ENCODE measurements around the gene TK2.
A peak's percentile ranks its signal among the peaks of the same experiment; 100 is the strongest.
"Not testable (repeated sequence)": the region's sequence is repeated elsewhere in the genome, so short reads cannot be mapped to it uniquely, and the experiment has no call there.

TK2 gene
- total RNA-seq: 20.1 to 23.2 reads per million in 2 donors

DNA sequence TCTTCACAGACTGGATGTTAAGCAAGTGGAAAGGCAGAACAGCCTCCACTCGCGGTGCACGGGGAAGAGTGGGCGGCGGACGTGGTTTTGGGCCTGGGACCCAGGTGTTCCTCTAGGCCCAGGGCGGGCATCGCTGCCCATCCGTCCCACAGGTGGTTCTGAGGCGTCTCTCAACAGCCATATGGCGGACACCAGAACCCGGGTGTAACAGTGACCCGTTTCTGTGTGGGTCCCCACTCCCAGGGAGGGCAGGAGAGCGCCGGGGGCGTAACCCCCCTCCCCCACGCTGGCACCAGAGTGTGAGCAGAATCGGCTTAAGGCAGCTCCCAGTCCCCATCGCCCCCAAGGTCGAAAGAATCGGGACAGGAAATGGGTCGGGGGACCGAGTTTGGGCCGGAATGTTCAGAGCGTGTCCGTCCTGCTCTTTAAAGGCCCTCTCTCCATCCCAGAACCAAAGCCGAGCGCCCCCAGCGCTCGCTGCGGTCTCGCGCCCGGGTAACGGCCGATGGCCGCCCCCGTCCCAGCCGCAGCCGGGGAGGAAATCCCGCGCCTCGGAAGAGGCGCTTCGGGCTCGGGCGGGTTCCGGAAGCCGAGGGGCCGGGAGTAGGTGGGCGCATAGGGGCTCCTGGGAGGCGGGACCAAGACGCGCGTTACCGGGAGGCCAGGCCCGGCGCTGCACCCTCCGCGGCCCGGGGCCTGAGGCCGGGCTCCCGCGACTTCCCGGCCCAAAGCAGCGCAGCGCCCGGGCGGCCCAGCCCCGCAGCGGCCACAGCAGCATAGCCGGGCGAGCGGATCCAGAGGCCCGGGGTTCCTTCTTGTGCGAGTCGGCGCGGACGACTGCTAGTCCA is at the start of gene TK2:
Gene TK2 (minus strand): TSS at position 839 of the 848 bp plus-strand sequence. CDS start 61 bp downstream, at position 778.
- DNase-seq: peak; percentile 41

DNA sequence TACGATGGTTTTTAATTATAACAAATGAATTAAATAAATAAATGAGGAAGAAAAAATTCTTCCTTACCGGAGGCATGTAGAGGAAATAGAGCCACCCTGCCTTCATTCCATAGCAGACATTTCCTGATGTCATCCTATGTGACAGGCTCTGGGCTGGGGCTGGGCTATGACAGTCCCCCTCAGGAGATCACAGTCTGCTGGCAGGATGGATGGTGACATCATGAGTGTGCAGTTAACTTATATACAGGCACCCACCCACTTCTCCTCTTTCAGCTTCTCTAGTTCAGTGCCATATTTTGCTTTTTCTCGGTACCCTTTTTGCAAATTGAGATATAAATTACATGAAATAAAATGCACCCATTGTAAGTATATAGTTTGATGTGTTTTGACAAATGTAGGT is 48.2 kb upstream of the TK2 start:
- no peak for DNase-seq

DNA sequence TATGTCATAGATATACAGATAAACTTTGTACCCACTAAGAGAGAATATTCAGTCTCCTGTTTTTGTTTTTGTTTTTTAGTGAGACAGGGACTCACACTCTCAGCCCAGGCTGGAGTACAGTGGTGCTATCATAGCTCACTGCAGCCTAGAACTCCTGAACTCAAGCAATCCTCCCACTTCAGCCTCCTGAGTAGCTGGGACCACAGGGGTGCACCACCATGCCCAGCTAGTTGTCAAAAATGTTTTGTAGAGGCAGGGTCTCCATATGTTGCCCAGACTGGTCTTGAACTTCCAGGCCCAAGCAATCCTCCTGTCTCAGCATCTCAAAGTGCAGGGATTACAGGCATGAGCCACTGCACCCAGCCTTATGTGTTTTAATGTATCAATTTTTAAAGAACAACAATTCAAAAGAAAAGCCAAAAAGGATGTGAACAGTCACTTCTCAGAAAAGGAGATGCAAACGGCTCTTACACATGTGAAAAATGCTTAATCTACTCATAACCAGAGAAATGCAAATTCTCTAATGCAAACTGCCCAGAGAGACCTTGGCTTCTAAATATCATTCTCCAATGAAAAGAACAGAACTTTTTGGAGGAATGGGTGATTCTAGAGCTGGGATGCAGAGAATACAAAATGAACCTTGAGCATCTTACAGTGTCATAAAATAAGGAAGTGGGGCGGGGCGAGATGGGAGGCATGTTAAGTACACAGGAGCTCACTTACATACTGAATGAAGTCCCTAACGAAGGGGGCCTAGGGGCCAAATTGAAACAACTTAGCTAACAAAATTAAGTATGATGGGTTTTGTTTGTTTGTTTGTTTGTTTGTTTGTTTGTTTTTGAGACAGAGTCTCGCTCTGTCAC is 47.3 kb upstream of the TK2 start:
- no peak for DNase-seq

DNA sequence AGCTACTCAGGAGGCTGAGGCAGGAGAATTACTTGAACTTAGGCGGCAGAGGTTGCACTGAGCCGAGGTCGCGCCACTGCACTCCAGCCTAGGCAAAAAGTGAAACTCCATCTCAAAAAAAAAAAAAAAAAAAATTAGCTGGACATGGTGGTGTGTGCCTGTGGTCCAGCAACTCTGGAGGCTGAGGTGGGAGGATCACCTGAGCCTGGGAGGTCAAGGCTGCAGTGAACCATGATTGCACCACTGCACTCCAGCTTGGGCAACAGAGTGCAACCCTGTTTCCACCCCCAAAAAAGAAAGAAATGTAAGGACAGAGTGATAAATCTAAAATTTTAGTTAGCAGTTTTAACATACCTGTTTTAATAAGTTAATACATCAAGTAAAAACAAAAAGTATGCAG is 46.6 kb upstream of the TK2 start:
- not testable (repeated sequence) for DNase-seq

DNA sequence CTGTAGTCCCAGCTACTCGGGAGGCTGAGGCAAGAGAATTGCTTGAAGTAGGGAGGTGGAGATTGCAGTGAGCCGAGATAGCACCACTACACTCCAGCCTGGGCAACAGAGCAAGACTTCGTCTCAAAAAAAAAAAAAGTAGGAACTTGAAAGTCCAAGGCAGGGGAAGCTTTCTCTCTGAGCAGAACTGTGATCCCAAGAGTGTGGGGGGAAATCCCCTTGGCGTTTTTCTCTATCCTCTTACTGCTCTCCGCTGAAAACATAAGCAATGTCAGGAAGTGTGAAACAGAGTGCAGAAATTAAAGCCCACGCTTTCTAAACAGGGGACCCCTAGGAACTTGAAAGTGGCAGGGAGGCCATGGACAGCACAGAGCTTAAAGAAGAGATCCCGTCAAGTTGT is 44.8 kb upstream of the TK2 start:
- DNase-seq: no peak

DNA sequence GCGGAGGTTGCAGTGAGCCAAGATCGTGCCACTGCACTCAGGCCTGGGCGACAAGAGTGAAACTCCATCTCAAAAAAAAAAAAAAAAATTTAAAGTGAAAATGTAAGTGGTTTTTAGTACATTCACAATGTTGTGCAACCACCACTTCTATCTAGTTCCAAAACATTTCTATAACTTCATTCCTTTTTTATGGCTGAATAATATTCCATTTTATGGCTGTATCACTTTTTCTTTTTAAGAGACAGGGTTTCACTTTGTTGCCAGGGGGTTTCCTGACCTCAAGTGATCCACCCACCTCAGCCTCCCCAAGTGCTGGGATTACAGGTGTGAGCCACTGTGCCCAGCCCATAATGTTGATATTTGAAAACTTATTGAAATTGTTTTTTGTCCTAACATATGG is 42.9 kb upstream of the TK2 start:
- no peak for DNase-seq

DNA sequence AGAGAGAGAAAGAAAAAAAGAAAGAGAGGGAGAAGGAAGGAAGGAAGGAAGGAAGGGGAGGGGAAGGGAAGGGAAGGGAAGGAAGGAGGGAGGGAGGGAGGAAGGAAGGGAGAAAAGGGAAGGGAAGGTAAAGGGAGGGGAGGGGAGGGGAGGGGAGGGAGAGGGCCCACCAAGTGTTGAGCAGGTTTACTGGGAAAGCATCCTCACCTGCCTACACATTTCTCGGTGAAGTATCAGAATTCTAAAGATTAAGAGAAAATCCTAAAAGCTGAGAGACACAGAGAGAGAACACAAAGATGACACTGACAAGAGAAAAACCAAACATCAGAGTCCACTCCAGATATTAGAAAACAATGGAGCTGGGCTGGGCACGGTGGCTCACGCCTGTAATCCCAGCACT is 42.3 kb upstream of the TK2 start:
- no peak for DNase-seq

DNA sequence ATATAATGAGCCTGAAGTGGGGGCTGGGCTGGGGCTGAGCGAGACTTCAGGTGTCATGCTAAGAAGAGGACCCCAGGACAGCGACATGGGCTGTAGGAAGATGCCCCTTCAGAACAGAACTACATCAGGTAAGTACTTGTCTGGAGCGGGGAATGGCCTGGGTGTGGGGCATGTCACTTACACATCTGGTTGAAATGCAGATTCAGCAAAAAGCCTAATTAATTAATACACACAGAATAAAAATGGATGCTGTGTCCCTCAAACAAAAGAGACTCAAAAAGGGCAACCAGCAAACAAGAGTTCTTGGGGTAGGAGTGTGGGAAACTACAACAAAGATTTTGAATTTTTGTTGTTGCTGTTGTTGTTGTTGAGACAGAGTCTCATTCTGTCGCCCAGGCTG is 41.1 kb upstream of the TK2 start:
- DNase-seq: no peak

DNA sequence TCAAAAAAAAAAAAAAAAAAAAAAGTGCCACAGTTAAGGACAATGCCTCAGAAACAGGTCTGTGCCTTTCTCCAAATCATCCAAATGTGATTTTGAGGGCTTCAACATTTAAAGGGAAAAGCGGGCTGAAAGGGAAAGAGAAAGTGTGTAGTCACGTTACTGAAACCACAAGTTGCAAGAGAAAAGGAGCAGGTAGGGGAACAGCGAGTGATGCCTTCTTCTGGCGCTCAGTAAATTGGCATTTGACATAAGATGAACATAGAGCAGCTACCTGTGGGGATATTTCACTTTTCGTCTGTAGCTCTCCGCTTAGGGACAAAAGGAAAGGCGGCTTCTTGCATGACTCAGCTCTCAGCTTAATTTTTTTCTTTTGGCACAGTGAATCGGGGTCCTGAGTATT is 40.4 kb upstream of the TK2 start:
- DNase-seq: no peak

DNA sequence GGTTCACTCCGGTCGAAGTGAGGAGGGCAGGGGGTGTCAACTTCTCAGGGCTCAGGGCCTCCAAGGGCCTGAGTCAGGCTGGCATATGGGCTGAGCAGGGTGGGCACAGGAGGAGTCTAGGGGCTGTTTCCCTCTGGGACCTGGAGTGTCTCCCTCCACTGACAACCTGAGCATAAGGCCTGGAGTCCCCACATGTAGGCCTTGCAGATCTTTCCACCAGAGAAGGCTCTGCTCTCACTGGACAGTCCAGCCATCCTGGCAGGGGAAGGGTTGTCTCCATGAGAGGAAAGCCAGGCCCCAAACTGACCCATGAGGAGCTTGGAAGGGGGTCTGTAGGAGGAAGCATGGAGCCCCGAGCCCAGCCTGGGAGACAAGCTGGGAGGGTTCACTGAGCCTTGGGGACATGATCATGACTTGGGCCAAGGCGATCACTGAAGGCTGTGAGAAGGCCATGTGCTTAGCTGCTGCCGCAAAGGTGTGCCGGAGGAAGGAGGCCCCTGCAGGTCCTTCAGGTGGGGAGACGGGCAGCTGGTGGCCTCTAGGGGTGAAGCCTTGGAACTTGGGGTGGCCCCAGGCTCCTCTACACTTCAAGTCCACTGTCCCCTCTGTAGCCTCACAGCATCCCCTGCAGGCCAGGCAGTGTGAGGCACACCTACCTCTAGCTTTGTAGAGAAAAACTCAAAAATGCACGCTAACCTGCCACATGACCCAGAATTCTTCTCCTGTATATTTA is 39.2 kb upstream of the TK2 start:
- no peak for DNase-seq

DNA sequence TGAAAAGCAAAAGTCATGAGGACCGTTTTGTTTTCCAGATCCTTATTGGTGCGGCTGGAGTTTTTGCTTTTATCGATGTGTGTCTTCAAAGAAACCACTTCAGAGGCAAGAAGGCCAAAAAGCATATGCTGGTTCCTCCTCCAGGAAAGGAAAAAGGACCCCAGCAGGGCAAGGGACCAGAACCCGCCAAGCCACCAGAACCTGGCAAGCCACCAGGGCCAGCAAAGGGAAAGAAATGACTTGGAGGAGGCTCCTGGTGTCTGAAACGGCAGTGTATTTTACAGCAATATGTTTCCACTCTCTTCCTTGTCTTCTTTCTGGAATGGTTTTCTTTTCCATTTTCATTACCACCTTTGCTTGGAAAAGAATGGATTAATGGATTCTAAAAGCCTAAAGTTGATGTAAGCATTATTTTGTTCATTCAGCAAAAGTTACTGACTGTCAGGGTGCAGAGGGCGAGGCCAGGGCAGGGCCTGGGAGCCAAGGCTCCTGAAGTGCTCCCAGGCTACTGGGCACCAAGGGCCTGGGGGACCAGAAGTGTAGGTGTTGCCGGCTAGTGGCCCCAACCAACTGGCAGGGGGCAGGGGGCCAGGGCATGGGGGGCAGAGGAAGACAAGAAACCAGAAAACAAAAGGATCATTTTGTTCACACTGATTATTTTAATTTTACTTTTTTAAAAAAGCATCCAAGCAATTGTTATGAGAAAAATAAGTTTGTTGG is 38.1 kb upstream of the TK2 start:
- DNase-seq: no peak

DNA sequence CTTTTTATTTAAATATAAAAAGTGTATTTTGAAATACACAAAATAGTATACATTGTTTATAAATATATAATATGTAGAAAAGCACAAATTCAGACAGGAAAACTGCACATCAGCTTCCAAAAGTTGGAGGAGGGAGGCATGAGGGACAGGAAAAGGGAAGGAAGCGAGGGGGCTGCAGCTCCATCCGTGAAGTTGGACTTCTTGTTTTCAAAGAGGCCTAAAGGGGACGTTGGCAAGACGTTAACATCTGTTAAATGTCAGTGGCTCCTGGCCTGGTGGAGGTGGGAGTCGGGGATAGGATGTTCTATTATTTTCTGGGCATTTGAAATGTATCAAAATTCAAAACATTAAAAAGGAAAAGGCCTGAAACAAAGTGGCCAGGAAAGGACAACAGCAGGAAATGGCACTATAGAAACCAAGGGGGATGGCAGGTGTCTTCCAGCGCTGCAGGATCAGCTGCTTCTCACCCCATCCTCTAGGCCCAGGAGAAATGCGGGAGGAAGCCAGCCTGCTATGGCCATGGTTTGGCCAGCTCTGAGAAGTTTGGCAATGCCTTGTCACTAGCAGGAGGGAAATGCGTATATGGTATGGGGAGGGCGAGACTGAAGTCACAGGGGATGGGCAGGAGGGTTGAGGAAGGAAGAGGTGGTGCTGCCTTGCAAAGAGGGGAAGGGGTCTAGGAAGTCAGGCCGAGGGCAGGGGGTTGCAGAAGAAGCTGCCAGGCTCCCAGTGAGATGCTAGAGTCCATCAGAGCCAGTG is 35.7 kb upstream of the TK2 start:
- no peak for DNase-seq

DNA sequence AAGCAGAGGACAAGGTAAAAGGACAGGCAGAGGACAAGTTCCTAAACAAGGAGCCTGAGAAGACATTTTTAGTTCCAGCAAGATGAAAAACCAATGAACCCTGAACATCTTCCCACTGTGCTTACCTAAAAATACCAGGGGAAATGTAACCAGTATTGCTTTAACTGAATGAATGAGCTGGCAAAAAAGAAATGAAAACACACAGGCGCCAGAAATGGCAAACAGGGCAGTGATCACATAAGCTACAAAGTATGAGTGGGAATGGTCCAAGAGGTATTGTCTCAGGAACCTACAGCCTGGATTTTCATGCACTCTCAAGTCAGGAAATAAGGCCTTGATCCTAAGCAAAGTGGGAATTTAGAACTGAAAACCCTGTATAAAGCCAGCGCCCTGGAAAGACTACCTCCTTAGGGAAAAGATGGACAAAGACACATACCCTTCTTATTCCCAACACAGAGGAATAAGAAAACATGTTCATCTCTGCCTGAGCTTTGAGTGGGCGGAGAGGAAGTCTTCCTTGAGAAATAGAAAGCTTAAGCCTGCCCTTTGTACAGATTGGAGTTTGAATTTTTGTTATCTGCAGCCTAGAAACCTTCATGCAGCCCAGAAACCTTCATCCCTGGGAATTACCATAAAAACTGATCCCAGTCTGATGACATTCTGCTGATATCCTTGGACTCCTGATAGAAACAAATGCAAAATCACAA is 31.5 kb upstream of the TK2 start:
- no peak for DNase-seq

DNA sequence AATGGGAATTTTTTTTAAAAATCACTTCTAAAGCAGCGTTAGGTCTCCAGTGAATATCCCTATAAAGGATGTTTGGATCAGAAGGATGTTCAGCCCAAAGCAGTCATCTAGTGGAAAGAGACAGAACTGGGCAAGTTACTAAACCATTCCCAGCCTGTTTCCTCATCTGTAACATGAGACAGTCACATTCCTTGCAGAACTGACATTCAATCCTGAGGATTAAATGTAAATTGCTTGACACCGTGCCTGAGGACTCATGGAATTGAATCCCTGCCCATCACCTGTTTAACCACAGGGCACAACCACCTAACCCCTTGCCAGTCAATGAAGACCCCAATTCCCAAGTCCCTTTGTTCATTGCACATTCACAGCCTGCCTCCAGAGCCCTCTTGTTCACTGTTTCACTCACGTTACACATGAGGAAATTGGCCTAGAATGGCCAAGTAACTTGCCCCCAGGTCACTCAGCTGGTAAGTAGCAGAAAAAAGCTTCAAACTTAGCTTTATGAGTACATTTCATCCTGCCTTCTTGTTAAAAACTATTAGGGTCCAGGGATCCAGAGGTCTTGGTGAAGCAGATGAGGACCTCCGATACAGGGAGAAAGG is 30.8 kb upstream of the TK2 start:
- DNase-seq: no peak

DNA sequence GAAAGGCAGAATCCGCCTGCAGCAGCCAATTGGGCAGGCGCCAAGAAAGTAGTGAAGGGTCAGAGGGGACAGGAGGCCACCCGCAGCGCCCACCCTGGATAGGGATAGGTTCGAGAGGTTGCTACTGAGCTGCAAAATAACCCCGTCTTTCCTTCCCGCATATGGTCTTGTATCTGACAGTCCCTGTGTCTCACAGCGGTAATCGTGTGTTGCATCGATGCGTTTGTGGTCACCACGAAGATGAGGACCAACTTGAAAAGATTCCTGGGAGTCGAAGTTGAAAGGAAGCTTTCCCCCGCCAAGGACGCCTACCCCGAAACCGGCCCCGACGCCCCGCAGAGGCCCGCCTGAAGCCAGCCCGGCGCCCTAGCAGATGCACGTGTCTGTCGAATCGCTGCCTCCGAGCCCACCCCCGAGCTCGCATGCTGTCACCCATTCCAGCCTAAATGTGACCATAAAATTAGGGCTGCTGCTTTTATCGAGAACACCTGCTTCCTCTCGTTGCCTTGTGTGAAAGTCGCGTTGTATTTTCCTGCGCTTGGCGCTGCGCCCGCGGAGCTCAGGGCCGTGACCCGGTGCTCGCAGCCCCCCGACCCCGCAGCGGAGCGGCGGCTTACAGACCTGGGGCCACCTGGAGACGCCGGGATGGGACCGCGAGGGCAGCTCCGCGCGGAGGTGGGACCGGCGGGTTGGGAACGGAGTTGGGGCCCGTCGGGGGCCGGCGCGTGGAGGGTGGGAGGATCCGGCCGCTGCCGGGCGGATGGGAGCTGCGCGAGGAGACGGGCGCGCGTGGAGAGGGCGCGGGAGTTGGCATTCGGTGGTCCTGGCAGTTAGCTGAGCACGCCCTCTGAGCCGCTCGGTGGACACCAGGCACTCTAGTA is 29.0 kb upstream of the TK2 start, which contains the start of gene CMTM2:
Gene CMTM2 (plus strand): TSS at position 813 of the 881 bp plus-strand sequence. CDS start 145 bp downstream, outside the sequence.
- DNase-seq: no peak

DNA sequence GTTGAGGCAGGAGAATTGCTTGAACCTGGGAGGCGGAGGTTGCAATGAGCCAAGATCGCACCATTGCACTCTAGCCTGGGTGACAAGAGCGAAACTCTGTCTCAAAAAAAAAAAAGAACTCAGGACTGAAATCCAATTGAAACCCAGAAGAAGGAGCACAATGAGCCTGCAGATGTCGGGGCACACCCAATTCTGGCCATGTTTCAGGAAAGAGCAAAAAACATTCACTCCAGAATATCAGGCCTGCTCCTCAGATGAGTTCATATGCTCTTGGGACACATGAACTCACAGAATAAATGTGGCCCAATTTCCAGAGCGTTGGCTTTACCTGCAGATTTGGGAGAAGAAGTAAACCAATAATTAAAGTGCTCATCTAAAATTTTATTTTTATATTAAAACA is 26.4 kb upstream of the TK2 start:
- no peak for DNase-seq

DNA sequence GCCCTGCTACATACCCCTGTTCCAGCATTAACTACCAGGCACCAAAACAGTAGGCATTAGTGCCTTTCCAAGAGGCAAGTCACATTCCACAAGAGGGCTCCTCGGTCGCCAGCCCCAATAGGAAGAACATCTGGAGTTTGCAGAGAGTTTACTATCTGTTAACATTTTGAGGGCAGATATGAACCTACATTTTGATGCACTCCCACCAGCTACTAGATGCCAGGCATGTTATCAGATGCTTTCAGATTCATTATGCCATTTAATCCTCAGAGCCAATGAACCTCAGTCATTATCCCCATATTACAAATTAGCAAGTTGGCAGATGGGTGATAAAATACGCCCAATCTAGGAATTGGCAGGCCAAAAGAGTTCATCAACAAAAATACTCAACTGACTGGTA is 25.1 kb upstream of the TK2 start:
- DNase-seq: no peak

DNA sequence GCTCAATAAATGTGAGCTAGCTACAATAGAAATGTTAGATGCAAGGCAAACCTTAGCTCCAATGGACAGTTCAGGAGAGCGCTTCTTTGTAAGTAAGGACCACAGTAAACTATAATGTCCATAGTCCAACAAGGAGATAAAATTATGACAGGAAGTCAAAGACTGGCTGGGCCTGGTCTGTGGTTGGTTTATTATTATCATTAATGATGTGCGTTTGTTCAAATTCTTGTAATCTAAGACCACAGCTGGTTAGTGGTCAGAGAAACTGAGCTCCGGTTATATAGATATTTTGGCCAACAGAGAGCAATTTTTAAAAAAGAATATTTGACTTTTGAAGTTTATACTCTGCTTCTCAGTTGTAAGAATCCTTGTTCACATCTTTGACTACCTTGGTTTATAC is 24.6 kb upstream of the TK2 start:
- DNase-seq: no peak

DNA sequence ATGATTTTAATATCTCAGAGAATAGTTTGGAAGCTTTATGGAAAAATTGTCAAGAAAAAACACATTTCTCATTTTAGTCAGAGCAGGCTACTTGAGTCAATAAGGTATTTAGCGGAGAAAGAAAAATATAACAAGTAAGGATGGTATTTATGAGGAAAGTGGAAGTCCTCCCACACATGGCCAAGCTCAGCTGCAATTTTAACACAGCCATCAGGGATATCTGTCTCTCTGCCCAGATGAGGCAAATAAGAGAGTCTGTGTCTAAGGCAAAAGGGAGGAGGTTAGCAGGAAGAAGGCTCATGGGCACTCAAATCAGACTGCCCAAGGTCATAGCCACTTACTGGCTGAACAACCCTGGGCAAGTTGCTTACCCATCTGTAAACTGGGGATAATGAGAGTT is 24.2 kb upstream of the TK2 start:
- DNase-seq: no peak

DNA sequence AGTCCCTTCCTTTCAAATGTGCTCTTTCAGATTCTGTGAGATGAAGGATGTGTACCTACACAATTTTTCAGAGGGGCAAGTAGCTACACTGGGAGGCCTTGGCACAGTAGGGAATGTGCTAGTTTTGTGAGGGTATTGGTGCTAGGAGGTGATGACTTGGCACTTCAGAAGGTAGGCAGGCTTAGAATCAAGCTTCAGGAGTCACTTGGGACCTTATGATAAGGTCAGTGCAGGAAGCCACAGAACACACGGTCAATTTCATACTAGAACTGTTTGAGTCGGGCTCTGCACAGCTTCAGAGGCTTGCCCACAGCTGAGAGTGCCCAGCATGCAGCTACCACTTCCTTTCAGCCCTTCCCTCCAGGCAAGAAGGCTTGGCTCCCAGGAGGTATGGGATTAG is 22.4 kb upstream of the TK2 start:
- DNase-seq: no peak
